ENCODE results near the gene CDC42. TPM values are rescaled to one million over a fixed set of nuclear protein-coding genes. Genes with fewer than 3 reads are reported as not detected.

CDC42 gene
- polyA plus RNA-seq, 1 donor from 2014 or later: 913 TPM

DNA sequence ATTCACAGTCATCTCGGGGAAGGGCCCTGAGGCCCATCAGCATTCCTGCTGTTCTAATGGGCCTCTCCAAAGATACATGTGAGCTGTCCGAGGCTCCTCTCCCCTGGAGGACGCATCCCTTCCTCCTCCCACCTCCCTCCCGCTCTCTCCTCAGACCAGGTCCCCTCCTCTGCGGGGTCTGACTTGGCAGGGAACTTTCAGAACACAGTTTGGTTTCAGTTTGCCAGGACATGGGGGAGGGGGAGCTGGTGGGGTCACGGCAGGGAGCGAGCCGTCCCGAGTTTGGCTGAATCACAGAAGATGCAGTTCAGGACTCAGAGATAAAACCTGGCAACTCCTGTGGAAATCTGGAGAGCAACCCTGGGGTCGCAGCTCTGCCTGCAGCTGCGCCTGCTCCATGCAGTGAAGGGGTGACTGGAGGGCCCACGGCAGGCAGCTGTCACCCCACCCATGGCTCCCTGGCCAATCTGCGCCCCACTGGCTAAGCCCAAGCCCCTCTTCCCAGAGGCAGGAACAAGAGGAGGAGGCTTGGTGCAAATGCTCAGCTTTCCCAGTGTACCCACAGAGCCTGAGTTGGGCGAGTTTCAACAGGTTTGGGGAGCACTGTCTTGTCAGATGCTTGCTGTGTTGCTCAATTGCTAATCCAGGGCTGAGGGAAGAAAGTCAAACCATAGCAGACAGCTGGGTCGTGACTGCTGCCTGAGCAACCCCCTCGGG lies 84.7 kb downstream of the CDC42 start:
- H3K4me3 ChIP-seq (ENCODE audit: low read length): no peak overlapping the region
- H3K4me2 ChIP-seq (ENCODE audit: low read length): no peak overlapping the region
- TF ChIP-seq, protein P1, sequence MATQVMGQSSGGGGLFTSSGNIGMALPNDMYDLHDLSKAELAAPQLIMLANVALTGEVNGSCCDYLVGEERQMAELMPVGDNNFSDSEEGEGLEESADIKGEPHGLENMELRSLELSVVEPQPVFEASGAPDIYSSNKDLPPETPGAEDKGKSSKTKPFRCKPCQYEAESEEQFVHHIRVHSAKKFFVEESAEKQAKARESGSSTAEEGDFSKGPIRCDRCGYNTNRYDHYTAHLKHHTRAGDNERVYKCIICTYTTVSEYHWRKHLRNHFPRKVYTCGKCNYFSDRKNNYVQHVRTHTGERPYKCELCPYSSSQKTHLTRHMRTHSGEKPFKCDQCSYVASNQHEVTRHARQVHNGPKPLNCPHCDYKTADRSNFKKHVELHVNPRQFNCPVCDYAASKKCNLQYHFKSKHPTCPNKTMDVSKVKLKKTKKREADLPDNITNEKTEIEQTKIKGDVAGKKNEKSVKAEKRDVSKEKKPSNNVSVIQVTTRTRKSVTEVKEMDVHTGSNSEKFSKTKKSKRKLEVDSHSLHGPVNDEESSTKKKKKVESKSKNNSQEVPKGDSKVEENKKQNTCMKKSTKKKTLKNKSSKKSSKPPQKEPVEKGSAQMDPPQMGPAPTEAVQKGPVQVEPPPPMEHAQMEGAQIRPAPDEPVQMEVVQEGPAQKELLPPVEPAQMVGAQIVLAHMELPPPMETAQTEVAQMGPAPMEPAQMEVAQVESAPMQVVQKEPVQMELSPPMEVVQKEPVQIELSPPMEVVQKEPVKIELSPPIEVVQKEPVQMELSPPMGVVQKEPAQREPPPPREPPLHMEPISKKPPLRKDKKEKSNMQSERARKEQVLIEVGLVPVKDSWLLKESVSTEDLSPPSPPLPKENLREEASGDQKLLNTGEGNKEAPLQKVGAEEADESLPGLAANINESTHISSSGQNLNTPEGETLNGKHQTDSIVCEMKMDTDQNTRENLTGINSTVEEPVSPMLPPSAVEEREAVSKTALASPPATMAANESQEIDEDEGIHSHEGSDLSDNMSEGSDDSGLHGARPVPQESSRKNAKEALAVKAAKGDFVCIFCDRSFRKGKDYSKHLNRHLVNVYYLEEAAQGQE (IDR thresholded peaks at IDR 0.05; ENCODE audit: borderline replicate concordance): no peak
- no peak for TF ChIP-seq SMC3 (conservative IDR thresholded peaks at IDR 0.05; ENCODE audit: poor library complexity)
- no peak for TF ChIP-seq EP300 (conservative IDR thresholded peaks at IDR 0.05; ENCODE audit: poor library complexity, severe bottlenecking)
- H4K20me1 ChIP-seq (ENCODE audit: insufficient read depth): no peaks in the 10 kb centered on the region
- H3F3A ChIP-seq (ENCODE audit: insufficient read depth, low read length, poor library complexity, severe bottlenecking): no peaks in the 10 kb centered on the region
- no peak overlapping the region for H3K9ac ChIP-seq (ENCODE audit: low read length)
- no peaks in the 10 kb centered on the region for H3K36me3 ChIP-seq (ENCODE audit: insufficient read depth, low read length)
- H3K9me2 ChIP-seq (ENCODE audit: insufficient read depth, low read length): no peaks in the 10 kb centered on the region
- no peaks in the 10 kb centered on the region for H3K79me2 ChIP-seq (replicated peaks; ENCODE audit: insufficient read depth, low read length)
- no peak overlapping the region for H3K27ac ChIP-seq (ENCODE audit: low read length)
- no peaks in the 10 kb centered on the region for H3K9me3 ChIP-seq (ENCODE audit: low read length)
- peaks cover 3% of the 10 kb centered on the region for H3K27me3 ChIP-seq (ENCODE audit: insufficient read depth, low read depth, low read length)
- no peak overlapping the region for H2AFZ ChIP-seq (ENCODE audit: low read depth, low read length)

DNA sequence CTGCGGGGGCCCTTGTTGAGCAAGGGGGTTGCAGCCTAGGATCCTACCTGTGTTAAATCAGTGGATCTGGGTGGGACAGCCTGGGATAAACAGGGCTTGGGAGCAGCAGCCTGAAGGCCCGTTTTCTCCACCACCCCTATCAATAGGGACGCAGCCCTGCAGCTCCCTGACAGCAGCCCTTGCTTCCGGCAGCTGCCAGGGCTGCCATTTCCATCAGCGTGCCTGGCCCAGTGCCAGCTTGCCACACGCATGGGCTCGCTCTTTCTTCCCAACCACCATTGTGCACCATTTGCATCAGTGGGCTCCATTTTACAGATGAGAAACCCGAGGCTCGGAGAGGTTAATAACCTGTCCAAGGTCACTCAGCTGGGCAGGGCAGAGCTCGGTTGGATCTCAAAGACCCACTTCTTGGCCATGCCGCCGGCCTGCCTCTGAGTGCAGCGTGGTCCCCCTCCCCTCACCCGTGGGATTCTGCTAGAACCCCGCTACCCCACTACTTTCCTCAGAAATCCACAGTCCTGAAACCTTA lies 86.6 kb downstream of the CDC42 start:
- Histone ChIP-seq H3K9me2 (ENCODE audit: insufficient read depth, low read length) (no peaks in the 10 kb centered on the region), H3K9me3 (ENCODE audit: low read length) (no peaks in the 10 kb centered on the region), H2AFZ (ENCODE audit: low read depth, low read length) (no peak overlapping the region), H3K27me3 (ENCODE audit: insufficient read depth, low read depth, low read length) (peaks cover 10% of the 10 kb centered on the region), H3K9ac (ENCODE audit: low read length) (no peak overlapping the region), H3K36me3 (ENCODE audit: insufficient read depth, low read length) (no peaks in the 10 kb centered on the region), H3K27ac (ENCODE audit: low read length) (no peak overlapping the region), H3K4me2 (ENCODE audit: low read length) (no peak overlapping the region), H3K4me3 (ENCODE audit: low read length) (no peak overlapping the region), H3F3A (ENCODE audit: insufficient read depth, low read length, poor library complexity, severe bottlenecking) (no peaks in the 10 kb centered on the region), H4K20me1 (ENCODE audit: insufficient read depth) (no peaks in the 10 kb centered on the region), H3K79me2 (replicated peaks; ENCODE audit: insufficient read depth, low read length) (no peaks in the 10 kb centered on the region)
- TF ChIP-seq EZH2 (IDR thresholded peaks at IDR 0.05; ENCODE audit: borderline replicate concordance, insufficient read depth, low read length, poor library complexity, severe bottlenecking) (no peak), MXI1 (conservative IDR thresholded peaks at IDR 0.05; ENCODE audit: poor library complexity, severe bottlenecking) (no peak), RAD21 (conservative IDR thresholded peaks at IDR 0.05) (no peak), SMC3 (conservative IDR thresholded peaks at IDR 0.05; ENCODE audit: poor library complexity) (no peak), POLR2AphosphoS5 (IDR thresholded peaks at IDR 0.05) (no peak), TAF1 (IDR thresholded peaks at IDR 0.05; ENCODE audit: low read depth) (no peak), EP300 (conservative IDR thresholded peaks at IDR 0.05; ENCODE audit: poor library complexity, severe bottlenecking) (no peak)
- TF ChIP-seq, protein P1 (IDR thresholded peaks at IDR 0.05; ENCODE audit: borderline replicate concordance): no peak
- TF ChIP-seq, protein P2, sequence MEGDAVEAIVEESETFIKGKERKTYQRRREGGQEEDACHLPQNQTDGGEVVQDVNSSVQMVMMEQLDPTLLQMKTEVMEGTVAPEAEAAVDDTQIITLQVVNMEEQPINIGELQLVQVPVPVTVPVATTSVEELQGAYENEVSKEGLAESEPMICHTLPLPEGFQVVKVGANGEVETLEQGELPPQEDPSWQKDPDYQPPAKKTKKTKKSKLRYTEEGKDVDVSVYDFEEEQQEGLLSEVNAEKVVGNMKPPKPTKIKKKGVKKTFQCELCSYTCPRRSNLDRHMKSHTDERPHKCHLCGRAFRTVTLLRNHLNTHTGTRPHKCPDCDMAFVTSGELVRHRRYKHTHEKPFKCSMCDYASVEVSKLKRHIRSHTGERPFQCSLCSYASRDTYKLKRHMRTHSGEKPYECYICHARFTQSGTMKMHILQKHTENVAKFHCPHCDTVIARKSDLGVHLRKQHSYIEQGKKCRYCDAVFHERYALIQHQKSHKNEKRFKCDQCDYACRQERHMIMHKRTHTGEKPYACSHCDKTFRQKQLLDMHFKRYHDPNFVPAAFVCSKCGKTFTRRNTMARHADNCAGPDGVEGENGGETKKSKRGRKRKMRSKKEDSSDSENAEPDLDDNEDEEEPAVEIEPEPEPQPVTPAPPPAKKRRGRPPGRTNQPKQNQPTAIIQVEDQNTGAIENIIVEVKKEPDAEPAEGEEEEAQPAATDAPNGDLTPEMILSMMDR (IDR thresholded peaks at IDR 0.05; ENCODE audit: poor library complexity, severe bottlenecking): no peak

All from neural cell (in vitro differentiated cells).